Measurements from ENCODE around the gene PPP2R2B. TPM values are rescaled to one million over a fixed set of nuclear protein-coding genes. Genes with fewer than 3 reads are reported as not detected.

The PPP2R2B gene
- total and polyA plus RNA-seq, 2 donors (not counting 3 experiments of a cell fraction or from before 2014, with no cell fraction given): not detected

- Histone ChIP-seq H2AFZ (ENCODE audit: low read depth, low read length) (no peak overlapping the region), H3K36me3 (ENCODE audit: control insufficient read depth in 2 of 2, extremely low read depth in 1 of 2, insufficient read depth in 2 of 2, low read length in 2 of 2) (no peaks in the 10 kb centered on the region), H3K4me1 (ENCODE audit: control insufficient read depth, extremely low read depth, insufficient read depth, low read length) (no peaks in the 10 kb centered on the region), H4K20me1 (replicated peaks; ENCODE audit: control insufficient read depth, extremely low read depth, insufficient read depth, low read length) (no peaks in the 10 kb centered on the region), H3K79me2 (ENCODE audit: control insufficient read depth, insufficient read depth, low read length) (no peaks in the 10 kb centered on the region), H3K4me3 (replicated peaks in 1 of 3; ENCODE audit: insufficient read depth in 1 of 3, low read depth in 1 of 3, low read length in 3 of 3) (no peak overlapping the region), H3K27me3 (ENCODE audit: control insufficient read depth in 2 of 2, insufficient read depth in 2 of 2, low read length in 2 of 2) (peaks cover 0 to 2% of the 10 kb centered on the region in 2 experiments), H3K27ac (ENCODE audit: insufficient read depth, low read depth, low read length) (no peak overlapping the region), H3K9me3 (replicated peaks; ENCODE audit: control insufficient read depth, insufficient read depth, low read length) (no peaks in the 10 kb centered on the region), H3K4me2 (ENCODE audit: insufficient read depth, low read length) (no peak overlapping the region), H3K9me1 (replicated peaks; ENCODE audit: control insufficient read depth, extremely low read depth, insufficient read depth, low read length) (no peaks in the 10 kb centered on the region), H3K9ac (replicated peaks; ENCODE audit: extremely low read depth, insufficient read depth, low read length) (no peak overlapping the region)
- FAIRE-seq (no peak), DNase-seq (ENCODE audit: low read depth, low spot score) (no peak)
- TF ChIP-seq MAX (IDR thresholded peaks at IDR 0.05; ENCODE audit: insufficient read depth, insufficient read length): no peak
- TF ChIP-seq JUN (IDR thresholded peaks at IDR 0.05; ENCODE audit: borderline replicate concordance, insufficient read depth, insufficient read length, low read depth): no peak
- TF ChIP-seq FOS (IDR thresholded peaks at IDR 0.05; ENCODE audit: borderline replicate concordance, insufficient read depth, low read length): no peak
- TF ChIP-seq MYC (IDR thresholded peaks at IDR 0.05; ENCODE audit: low read depth, low read length): no peak
- TF ChIP-seq POLR2A (IDR thresholded peaks at IDR 0.05; ENCODE audit: low read depth, low read length): no peak
- CTCF ChIA-PET: no interaction called here
- intact Hi-C loops (cut with micrococcal nuclease): no loop called here
- dilution Hi-C loops (cut with MboI; ENCODE audit: extremely low pct_ligation_motif_present, low sequenced_read_pairs): no loop called here
- BruUV-seq (replicated peaks): no TSS peak
- POLR2A ChIA-PET: no interaction called here
Measured at GRCh38 chr5:146721073-146721815, 157.3 kb downstream of the PPP2R2B start.

GRCh38 chr5:146720107-146720506 lies 158.4 kb downstream of the PPP2R2B start:
- BruUV-seq (replicated peaks): no TSS peak
- no peak overlapping the region for H3K9ac ChIP-seq (replicated peaks; ENCODE audit: extremely low read depth, insufficient read depth, low read length)
- no peak overlapping the region for H3K4me2 ChIP-seq (ENCODE audit: insufficient read depth, low read length)
- intact Hi-C loops (cut with micrococcal nuclease) (no loop called here), dilution Hi-C loops (cut with MboI; ENCODE audit: extremely low pct_ligation_motif_present, low sequenced_read_pairs) (no loop called here)
- no peak overlapping the region for H3K4me3 ChIP-seq (replicated peaks in 1 of 3; ENCODE audit: insufficient read depth in 1 of 3, low read depth in 1 of 3, low read length in 3 of 3)
- CTCF ChIA-PET: interaction anchor here (0.6 kb wide), 1 partner anchor 20 kb away, joined by 3 read pairs; no protein-coding TSS in a partner anchor
- H3K9me3 ChIP-seq (replicated peaks; ENCODE audit: control insufficient read depth, insufficient read depth, low read length): no peaks in the 10 kb centered on the region
- DNase-seq (ENCODE audit: low read depth, low spot score): no peak
- no peak for FAIRE-seq
- H3K9me1 ChIP-seq (replicated peaks; ENCODE audit: control insufficient read depth, extremely low read depth, insufficient read depth, low read length): no peaks in the 10 kb centered on the region
- POLR2A ChIA-PET: no interaction called here
- peaks cover 0 to 1% of the 10 kb centered on the region in 2 experiments for H3K27me3 ChIP-seq (ENCODE audit: control insufficient read depth in 2 of 2, insufficient read depth in 2 of 2, low read length in 2 of 2)
- H3K27ac ChIP-seq (ENCODE audit: insufficient read depth, low read depth, low read length): no peak overlapping the region
- no peaks in the 10 kb centered on the region for H4K20me1 ChIP-seq (replicated peaks; ENCODE audit: control insufficient read depth, extremely low read depth, insufficient read depth, low read length)
- no peak overlapping the region for H2AFZ ChIP-seq (ENCODE audit: low read depth, low read length)
- no peaks in the 10 kb centered on the region for H3K36me3 ChIP-seq (ENCODE audit: control insufficient read depth in 2 of 2, extremely low read depth in 1 of 2, insufficient read depth in 2 of 2, low read length in 2 of 2)
- TF ChIP-seq MAX (IDR thresholded peaks at IDR 0.05; ENCODE audit: insufficient read depth, insufficient read length): no peak
- TF ChIP-seq MYC (IDR thresholded peaks at IDR 0.05; ENCODE audit: low read depth, low read length): no peak
- TF ChIP-seq EZH2 (IDR thresholded peaks at IDR 0.05; ENCODE audit: borderline replicate concordance, low read depth, low read length, severe bottlenecking): no peak
- no peak for TF ChIP-seq JUN (IDR thresholded peaks at IDR 0.05; ENCODE audit: borderline replicate concordance, insufficient read depth, insufficient read length, low read depth)
- TF ChIP-seq FOS (IDR thresholded peaks at IDR 0.05; ENCODE audit: borderline replicate concordance, insufficient read depth, low read length): no peak
- TF ChIP-seq CTCF (IDR thresholded peaks at IDR 0.05; ENCODE audit: extremely low read depth in 1 of 2, insufficient read depth in 1 of 2, low read depth in 1 of 2, low read length in 2 of 2): no peak
- no peak for TF ChIP-seq POLR2AphosphoS5 (IDR thresholded peaks at IDR 0.05; ENCODE audit: insufficient read depth, low read depth, low read length)
- no peak for TF ChIP-seq POLR2A (IDR thresholded peaks at IDR 0.05; ENCODE audit: low read depth, low read length)
- TF ChIP-seq GATA2 (IDR thresholded peaks at IDR 0.05; ENCODE audit: insufficient read depth, insufficient read length, low read depth, low read length): no peak
- H3K79me2 ChIP-seq (ENCODE audit: control insufficient read depth, insufficient read depth, low read length): no peaks in the 10 kb centered on the region
- no peaks in the 10 kb centered on the region for H3K4me1 ChIP-seq (ENCODE audit: control insufficient read depth, extremely low read depth, insufficient read depth, low read length)
